Hematopoietic multipotent progenitor cell treated with erythropoietin and hydrocortisone succinate and interleukin-3 and kit ligand, for 4 days (in vitro differentiated cells): Measurements from ENCODE around the gene SCNN1A.

Source experiments
- DNase-seq: peaks from one replicate; pipeline ENCODE4 v3.0.0-alpha.2; 2015

The SCNN1A gene

DNA sequence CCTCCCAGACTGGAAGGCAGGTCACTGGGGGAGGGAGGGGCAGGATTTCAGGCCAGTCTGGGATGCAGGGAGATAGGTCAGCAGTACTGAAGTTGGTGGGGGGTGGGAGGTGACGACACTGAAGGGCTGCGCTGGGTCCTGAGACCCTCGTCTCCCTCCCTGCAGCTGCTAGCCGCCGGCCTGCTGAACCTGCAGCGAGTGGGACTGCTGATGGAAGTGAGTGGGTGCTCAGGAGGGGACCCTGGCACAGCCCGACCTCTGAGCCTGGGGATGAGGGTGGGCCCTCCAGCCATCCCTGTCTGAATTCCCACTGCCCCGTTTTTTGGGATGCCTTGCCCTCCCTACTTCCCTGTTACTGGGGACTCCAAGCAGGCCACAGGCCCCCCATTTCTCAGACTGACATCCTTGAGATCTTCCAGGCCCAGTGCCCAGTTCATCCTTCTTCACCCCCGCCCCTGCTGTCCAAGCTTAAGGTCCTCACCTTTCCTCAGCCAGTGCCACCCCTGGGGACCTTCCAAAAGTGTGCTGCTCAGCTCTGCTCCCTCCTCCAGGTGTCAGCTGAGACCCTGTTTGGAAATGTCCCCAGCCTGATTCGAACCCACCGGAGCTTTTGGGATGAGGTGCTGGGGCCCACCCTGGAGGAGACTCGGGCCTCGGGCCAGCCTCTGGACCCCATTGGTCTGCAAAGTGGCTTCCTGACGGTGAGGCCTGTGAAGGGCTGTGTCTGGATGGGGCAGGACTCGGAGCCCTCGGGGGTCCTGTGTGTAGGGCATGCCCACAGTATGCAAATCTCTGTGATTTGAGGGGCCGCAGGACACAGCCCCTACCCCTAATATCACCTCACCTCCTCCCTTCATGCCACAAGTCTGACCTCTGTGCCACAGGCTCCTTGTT is 59.4 kb downstream of the SCNN1A start:
- no peak for DNase-seq

GRCh38 chr12:6315184-6315583 is 60.2 kb downstream of the SCNN1A start:
- DNase-seq, result no peak

DNA sequence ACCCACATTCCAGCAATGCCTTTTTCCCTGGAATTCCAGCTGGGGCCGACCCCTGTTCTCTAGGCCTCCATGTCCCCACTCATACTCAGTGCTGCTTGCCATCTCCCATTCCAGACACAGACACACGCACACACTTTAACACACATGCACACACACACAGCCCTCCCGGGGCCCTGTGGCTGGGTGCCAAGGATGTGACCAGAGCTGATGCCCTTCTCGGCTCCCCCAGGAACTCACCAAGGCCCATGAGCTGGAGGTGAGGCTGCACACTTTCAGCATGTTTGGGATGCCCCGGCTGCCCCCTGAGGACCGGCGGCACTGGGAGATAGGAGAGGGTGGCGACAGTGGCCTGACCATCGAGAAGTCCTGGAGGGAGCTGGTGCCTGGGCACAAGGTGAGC is 60.6 kb downstream of the SCNN1A start:
- DNase-seq, result no peak

DNA sequence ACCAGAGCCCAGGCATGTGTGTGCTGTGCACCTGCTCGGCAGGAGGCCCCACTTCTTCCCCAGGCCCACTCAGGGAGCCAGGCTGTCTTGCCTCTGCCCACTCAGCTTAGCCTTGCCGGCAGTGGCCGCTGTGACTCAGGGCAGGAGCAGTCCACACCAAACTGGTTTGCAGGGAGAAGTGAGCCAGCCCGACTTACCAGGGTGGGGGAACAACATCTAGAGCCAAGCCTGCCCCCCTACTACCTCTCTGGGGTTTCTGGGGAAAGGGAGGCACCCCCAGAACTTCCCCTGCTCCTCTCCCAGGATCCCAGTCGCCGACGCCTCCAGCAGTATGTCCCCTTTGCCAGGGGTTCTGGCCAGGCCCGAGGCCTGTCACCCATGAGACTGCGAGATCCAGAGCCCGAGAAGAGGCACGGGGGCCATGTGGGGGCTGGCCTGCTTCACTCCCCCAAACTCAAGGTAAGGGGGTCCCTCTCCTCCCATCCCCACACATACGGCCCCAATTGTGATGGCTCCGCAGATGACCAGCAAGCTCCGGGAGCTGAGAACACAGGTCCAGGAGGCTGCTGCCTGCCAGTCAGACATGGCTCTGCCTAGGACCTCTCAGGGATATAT is 61.9 kb downstream of the SCNN1A start:
- no peak for DNase-seq

- DNase-seq, result no peak
Measured at GRCh38 chr12:6312529-6313325, 62.6 kb downstream of the SCNN1A start.

- DNase-seq, result no peak
Measured at GRCh38 chr12:6311822-6312528, 63.4 kb downstream of the SCNN1A start.

DNA sequence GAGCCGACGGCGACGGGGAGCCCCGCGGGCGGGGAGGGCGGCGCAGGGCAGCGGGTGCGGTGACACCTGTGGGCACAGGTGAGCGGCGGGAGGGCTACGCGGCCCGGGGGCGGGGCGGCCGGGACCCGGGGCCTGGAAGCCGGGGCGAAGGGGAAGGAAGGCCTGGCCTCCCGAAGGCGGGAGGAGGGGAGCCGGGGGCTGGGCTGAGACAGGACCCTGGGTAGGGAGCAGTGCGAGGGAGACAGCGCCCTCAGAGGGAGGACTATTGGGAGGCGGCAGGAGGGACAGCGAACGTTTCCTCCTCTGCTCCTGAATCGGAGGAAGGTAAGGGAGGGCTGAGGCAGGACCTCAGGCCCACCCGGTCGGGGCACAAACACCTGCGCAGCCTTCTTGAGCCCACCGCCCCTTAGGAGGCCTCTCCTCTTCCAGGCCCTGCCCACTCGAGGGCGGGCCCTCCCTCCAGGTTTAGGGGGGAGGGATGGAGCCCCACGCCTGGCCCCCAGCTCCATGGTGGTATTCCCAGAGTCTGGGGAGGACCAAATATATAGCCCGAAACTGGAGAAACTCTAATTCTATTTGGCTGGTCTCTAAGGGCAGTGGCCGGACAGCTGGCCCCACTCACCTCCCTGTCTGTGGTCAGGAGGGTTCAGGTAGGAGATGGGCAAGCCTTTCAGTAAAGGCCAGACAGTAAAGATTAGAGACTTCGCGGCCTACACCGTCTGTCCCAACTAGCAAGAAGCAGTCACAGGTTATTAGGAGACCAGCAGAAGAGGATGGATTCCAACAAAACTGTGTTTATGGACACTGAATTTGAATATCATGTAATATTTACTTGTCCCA is 64.4 kb downstream of the SCNN1A start:
- DNase-seq, result no peak

DNA sequence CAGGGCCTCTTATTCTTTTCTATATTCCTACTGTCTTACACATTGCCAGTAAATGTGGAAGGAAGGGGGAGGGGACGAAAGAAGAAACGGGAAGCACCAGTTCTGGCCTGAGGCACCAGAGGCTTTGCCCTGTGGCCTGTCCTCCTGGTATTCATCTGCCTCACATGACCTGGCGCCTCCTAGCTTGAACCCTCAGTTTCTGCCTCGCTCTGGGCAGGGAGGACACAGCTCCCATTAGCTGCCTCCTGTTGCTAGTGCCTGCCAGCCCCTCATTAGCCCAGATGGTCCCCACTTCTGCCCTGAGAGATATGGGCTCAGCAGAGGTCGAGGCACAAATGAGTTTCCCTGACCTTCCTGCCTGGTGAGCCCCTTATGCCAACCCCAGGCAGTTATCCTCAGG is 67.8 kb downstream of the SCNN1A start:
- DNase-seq, result no peak

DNA sequence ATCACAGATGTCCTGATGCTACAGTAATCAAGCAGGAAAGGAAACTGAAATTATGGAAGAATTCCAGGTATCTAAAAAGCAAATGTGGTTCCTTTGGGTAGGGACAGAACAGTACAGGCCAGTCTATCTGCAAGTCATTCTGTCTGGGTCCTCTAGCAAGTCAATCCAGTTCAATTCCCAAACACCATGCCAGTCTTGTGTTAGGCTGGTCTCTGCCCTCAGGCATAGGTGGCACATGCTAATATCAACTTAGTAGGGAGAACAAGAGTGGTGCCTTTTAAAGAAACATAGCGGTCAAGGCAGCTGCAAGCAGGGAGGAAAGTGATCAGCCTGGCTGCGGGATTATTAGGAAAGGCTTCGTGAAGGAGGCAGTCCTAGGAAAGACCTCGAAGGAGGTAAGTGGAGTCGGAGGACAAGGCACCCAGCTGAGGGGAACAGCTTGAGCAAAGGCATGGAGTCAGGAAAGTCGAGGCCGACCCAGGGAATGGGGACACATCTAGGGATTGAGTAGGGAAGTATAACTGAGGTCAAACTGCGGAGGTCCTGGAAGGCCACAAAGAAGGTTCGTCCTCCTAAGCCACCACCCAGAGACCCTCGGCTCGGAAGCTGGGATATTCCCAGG is 68.7 kb downstream of the SCNN1A start:
- no peak for DNase-seq

GRCh38 chr12:6306151-6306550 is 69.2 kb downstream of the SCNN1A start:
- DNase-seq, result no peak

GRCh38 chr12:6303071-6303470 is 72.3 kb downstream of the SCNN1A start:
- no peak for DNase-seq

DNA sequence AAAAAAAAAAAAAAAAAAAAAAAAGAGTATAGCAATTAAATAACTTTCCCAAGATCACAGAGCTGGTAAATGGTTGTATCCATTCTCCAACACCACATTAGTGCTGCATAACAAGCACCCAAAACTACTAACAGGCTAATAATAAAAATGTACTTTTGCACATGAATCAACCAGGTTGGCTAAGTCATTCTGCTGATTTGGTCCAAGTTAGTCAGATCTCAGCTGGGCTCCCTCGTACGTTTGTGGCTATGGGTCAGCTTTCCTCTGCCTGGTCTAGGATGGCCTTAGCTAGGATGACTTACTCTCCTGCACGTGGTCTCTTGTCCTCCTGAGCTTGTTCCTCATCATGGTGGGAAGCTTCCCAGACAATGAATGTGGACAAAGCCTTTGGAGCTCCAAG is 72.7 kb downstream of the SCNN1A start:
- DNase-seq, result no peak

- DNase-seq, result no peak
Measured at GRCh38 chr12:6301721-6302120, 73.6 kb downstream of the SCNN1A start.

GRCh38 chr12:6297170-6297569 is 78.2 kb downstream of the SCNN1A start:
- DNase-seq, result no peak
